GM12878 (cell line): ENCODE data around the gene KIAA1191. TPM values are rescaled to one million over a fixed set of nuclear protein-coding genes. Genes with fewer than 3 reads are reported as not detected.
A peak's percentile ranks its signal among the peaks of the same experiment; 100 is the strongest.

Source experiments
- BCL3 ChIP-seq: IDR thresholded peaks from 2 replicates; pipeline ENCODE4 v1.6.1; 2011; ENCODE audit warnings: borderline replicate concordance, low read depth, mild to moderate bottlenecking, moderate library complexity, low read length; ENCODE audit not compliant: insufficient read depth, poor library complexity, severe bottlenecking
- CBX3 ChIP-seq: fragments of 200-600 bp; sonication (generic); IDR thresholded peaks from 2 replicates; pipeline ENCODE4 v1.6.1; 2016; ENCODE audit warnings: low read depth, borderline replicate concordance
- CEBPB ChIP-seq, 2 experiments: fragments of 150-350 bp in 1 of 2; IDR thresholded peaks; 2 replicates each; pipeline ENCODE4 v1.6.1; 2012 to 2014; ENCODE audit warnings: low read depth in 2 of 2, low read length in 2 of 2, borderline replicate concordance in 1 of 2, inconsistent platforms in 1 of 2
- CREM ChIP-seq: IDR thresholded peaks from 2 replicates; pipeline ENCODE4 v1.6.1; 2014; ENCODE audit warnings: antibody characterized with exemption, low read depth
- EED ChIP-seq: sonication (generic); IDR thresholded peaks from 2 replicates; pipeline ENCODE4 v1.6.1; 2016; ENCODE audit warnings: antibody characterized with exemption, low read depth
- ESRRA ChIP-seq: IDR thresholded peaks from 2 replicates; pipeline ENCODE4 v1.6.1; 2012; ENCODE audit warnings: mild to moderate bottlenecking, low read length, improper control_type of control experiment
- ETV6 ChIP-seq, 2 experiments: fragments of 450-650 bp in 1 of 2; IDR thresholded peaks in 1 of 2; conservative IDR thresholded peaks in 1 of 2; 2 replicates each; pipeline ENCODE4 v1.6.1; 2014; ENCODE audit warnings: antibody characterized with exemption in 1 of 2, borderline replicate concordance in 1 of 2, low read depth in 1 of 2, mild to moderate bottlenecking in 1 of 2, moderate library complexity in 1 of 2
- HDGF ChIP-seq: fragments of 450-650 bp; IDR thresholded peaks from 2 replicates; pipeline ENCODE4 v1.6.1; 2016; ENCODE audit warnings: antibody characterized with exemption
- IRF5 ChIP-seq: fragments of 450-650 bp; IDR thresholded peaks from 2 replicates; pipeline ENCODE4 v1.6.1; 2017; ENCODE audit warnings: borderline replicate concordance
- JUND ChIP-seq: IDR thresholded peaks from 2 replicates; pipeline ENCODE4 v1.6.1; 2012; ENCODE audit warnings: low read depth, mild to moderate bottlenecking, low read length, improper control_type of control experiment, moderate library complexity
- KAT2A ChIP-seq: conservative IDR thresholded peaks from 2 replicates; pipeline ENCODE4 v1.6.1; 2011; ENCODE audit warnings: low read depth, low read length; ENCODE audit not compliant: control insufficient read depth
- MTA2 ChIP-seq: fragments of 450-650 bp; IDR thresholded peaks from 2 replicates; pipeline ENCODE4 v1.6.1; 2016; ENCODE audit warnings: low read depth, mild to moderate bottlenecking, moderate library complexity
- MTA3 ChIP-seq: IDR thresholded peaks from 2 replicates; pipeline ENCODE4 v1.6.1; 2012; ENCODE audit warnings: low read length, inconsistent platforms, borderline replicate concordance
- POLR2AphosphoS5 ChIP-seq: IDR thresholded peaks from 2 replicates; pipeline ENCODE4 v1.6.1; 2011; ENCODE audit warnings: mild to moderate bottlenecking, low read length, inconsistent platforms
- RELB ChIP-seq: fragments of 450-650 bp; IDR thresholded peaks from 2 replicates; pipeline ENCODE4 v1.6.1; 2017; ENCODE audit warnings: low read depth, mild to moderate bottlenecking, moderate library complexity
- RUNX3 ChIP-seq: IDR thresholded peaks from 2 replicates; pipeline ENCODE4 v1.6.1; 2012; ENCODE audit warnings: low read length, inconsistent platforms
- SIX5 ChIP-seq: IDR thresholded peaks from 2 replicates; pipeline ENCODE4 v1.6.1; 2011; ENCODE audit warnings: mild to moderate bottlenecking, low read depth, low read length, moderate library complexity; ENCODE audit not compliant: severe bottlenecking
- SP1 ChIP-seq: IDR thresholded peaks from one replicate; pipeline ENCODE4 v1.6.1; 2011; ENCODE audit warnings: low read depth, low read length
- TAF1 ChIP-seq: IDR thresholded peaks from 2 replicates; pipeline ENCODE4 v1.6.1; 2011; ENCODE audit warnings: mild to moderate bottlenecking, low read depth, low read length, borderline replicate concordance
- TARDBP ChIP-seq: IDR thresholded peaks from 2 replicates; pipeline ENCODE4 v1.6.1; 2016; ENCODE audit warnings: borderline replicate concordance
- TCF12 ChIP-seq: IDR thresholded peaks from 2 replicates; pipeline ENCODE4 v1.6.1; 2011; ENCODE audit warnings: low read depth, mild to moderate bottlenecking, low read length
- YBX1 ChIP-seq: fragments of 450-650 bp; IDR thresholded peaks from 2 replicates; pipeline ENCODE4 v1.6.1; 2016; ENCODE audit warnings: antibody characterized with exemption
- YY1 ChIP-seq: IDR thresholded peaks from 2 replicates; pipeline ENCODE4 v1.6.1; 2011; ENCODE audit warnings: low read depth, mild to moderate bottlenecking, low read length
- polyA plus RNA-seq, 11 experiments: library from polyadenylated mRNA; depleted of rRNA in 4 of 11; unstranded in 6 of 11; stranded (reverse) in 5 of 11; fragments of >200 nt; fragmentation: Nextera tagmentation in 4 of 11; fragmentation: Illumina TruSeq in 1 of 11; extraction: Ambion mirVana in 4 of 11; extraction: Trizol in 1 of 11; gene quantifications; 1 replicate in 1 of 11; 2 replicates in 10 of 11; pipeline versions ENCODE4 v1.2.1 to v1.2.3, GENCODE V29; 2011 to 2016; ENCODE audit warnings: inconsistent platforms in 2 of 11, missing spikeins in 2 of 11, low read depth in 1 of 11
- total RNA-seq, 4 experiments: library from RNA; depleted of rRNA in 3 of 4; stranded (reverse); fragments of >200 nt in 3 of 4; fragmentation: Illumina TruSeq in 1 of 4; extraction: Trizol in 1 of 4; gene quantifications; 2 replicates each; pipeline versions ENCODE4 v1.2.1 to v1.2.3, GENCODE V29; 2013 to 2021
- TF ChIP-seq, protein P1 (sequence below): IDR thresholded peaks from 2 replicates; pipeline ENCODE4 v1.6.1; 2012; ENCODE audit warnings: low read depth, low read length, improper control_type of control experiment
- TF ChIP-seq, protein P2 (sequence below): IDR thresholded peaks from 2 replicates; pipeline ENCODE4 v1.6.1; 2012; ENCODE audit warnings: low read length, inconsistent platforms

KIAA1191 gene
- total and polyA plus RNA-seq, 10 of the 15 experiments (the other 5 are each of a cell fraction or from before 2014, with no cell fraction given), result 14.9 to 58.2 (median 31.8) TPM

GRCh38 chr5:176352116-176352878 is 9.3 kb downstream of the KIAA1191 start (continued):
- TF ChIP-seq JUND (no peak), YBX1 (no peak), TAF1 (no peak), RUNX3 (peak; percentile 36; the same call in 1 of the 2 replicates), MTA2 (no peak), TCF12 (0 out of 2 replicates have a peak, but pooled peaks have one; percentile 58), BCL3 (no peak), CBX3 (no peak), CREM (no peak), IRF5 (no peak), SIX5 (no peak), RELB (peak; percentile 80; the same call in 1 of the 2 replicates), EED (peak; percentile 55), POLR2AphosphoS5 (no peak), YY1 (no peak), SP1 (no peak), KAT2A (no peak), HDGF (0 out of 2 replicates have a peak, but pooled peaks have one; percentile 13), CEBPB (IDR thresholded peaks at IDR 0.05; ENCODE audit: borderline replicate concordance in 1 of 2, low read depth in 2 of 2, low read length in 2 of 2) (no peak), TARDBP (no peak), MTA3 (no peak), ESRRA (no peak), ETV6 (conservative IDR thresholded peaks at IDR 0.05 in 1 of 2, IDR thresholded peaks at IDR 0.05 in 1 of 2; ENCODE audit: borderline replicate concordance in 1 of 2, low read depth in 1 of 2) (no peak)
- TF ChIP-seq, protein P1, sequence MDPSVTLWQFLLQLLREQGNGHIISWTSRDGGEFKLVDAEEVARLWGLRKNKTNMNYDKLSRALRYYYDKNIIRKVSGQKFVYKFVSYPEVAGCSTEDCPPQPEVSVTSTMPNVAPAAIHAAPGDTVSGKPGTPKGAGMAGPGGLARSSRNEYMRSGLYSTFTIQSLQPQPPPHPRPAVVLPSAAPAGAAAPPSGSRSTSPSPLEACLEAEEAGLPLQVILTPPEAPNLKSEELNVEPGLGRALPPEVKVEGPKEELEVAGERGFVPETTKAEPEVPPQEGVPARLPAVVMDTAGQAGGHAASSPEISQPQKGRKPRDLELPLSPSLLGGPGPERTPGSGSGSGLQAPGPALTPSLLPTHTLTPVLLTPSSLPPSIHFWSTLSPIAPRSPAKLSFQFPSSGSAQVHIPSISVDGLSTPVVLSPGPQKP, result no peak
- TF ChIP-seq, protein P2, sequence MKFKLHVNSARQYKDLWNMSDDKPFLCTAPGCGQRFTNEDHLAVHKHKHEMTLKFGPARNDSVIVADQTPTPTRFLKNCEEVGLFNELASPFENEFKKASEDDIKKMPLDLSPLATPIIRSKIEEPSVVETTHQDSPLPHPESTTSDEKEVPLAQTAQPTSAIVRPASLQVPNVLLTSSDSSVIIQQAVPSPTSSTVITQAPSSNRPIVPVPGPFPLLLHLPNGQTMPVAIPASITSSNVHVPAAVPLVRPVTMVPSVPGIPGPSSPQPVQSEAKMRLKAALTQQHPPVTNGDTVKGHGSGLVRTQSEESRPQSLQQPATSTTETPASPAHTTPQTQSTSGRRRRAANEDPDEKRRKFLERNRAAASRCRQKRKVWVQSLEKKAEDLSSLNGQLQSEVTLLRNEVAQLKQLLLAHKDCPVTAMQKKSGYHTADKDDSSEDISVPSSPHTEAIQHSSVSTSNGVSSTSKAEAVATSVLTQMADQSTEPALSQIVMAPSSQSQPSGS, result no peak
